Endometrium (tissue), 2 donors: Measurements from ENCODE around the gene TSTD2.
"Not testable (repeated sequence)": the region's sequence is repeated elsewhere in the genome, so short reads cannot be mapped to it uniquely, and the experiment has no call there.

Source experiments
- FAIRE-seq: peaks from 2 replicates; lab custom pipeline; 2012; peaks lifted over from hg19 to GRCh38; lab: Jason Lieb, UNC
- donor health status: control.
- donor health status: control.

TSTD2 gene

GRCh38 chr9:97586909-97587308, 46.3 kb downstream of the TSTD2 start:
- FAIRE-seq: not testable (repeated sequence)

- FAIRE-seq: not testable (repeated sequence)
Observed at GRCh38 chr9:97584778-97585177, 48.4 kb downstream of the TSTD2 start.

- FAIRE-seq: not testable (repeated sequence)
Observed at GRCh38 chr9:97581590-97581989, 51.6 kb downstream of the TSTD2 start.

GRCh38 chr9:97579914-97580313, 53.3 kb downstream of the TSTD2 start:
- FAIRE-seq: no peak

GRCh38 chr9:97578846-97579245, 54.3 kb downstream of the TSTD2 start:
- FAIRE-seq: no peak

- FAIRE-seq: no peak
Observed at GRCh38 chr9:97577051-97577450, 56.1 kb downstream of the TSTD2 start.

- FAIRE-seq: no peak
Observed at GRCh38 chr9:97575673-97576200, 57.4 kb downstream of the TSTD2 start.

GRCh38 chr9:97574921-97575672, 58.1 kb downstream of the TSTD2 start:
- not testable (repeated sequence) for FAIRE-seq

- FAIRE-seq: not testable (repeated sequence)
Observed at GRCh38 chr9:97574101-97574571, 59.0 kb downstream of the TSTD2 start.

GRCh38 chr9:97573482-97574073, 59.6 kb downstream of the TSTD2 start:
- FAIRE-seq: no peak

- no peak for FAIRE-seq
Observed at GRCh38 chr9:97572892-97573365, 60.2 kb downstream of the TSTD2 start.

GRCh38 chr9:97572196-97572891, 60.8 kb downstream of the TSTD2 start:
- no peak for FAIRE-seq

GRCh38 chr9:97571664-97572063, 61.5 kb downstream of the TSTD2 start:
- peak; percentile 31 for FAIRE-seq

GRCh38 chr9:97570899-97571298, 62.3 kb downstream of the TSTD2 start:
- FAIRE-seq: no peak

- FAIRE-seq: no peak
Observed at GRCh38 chr9:97568461-97569275, 64.5 kb downstream of the TSTD2 start.

GRCh38 chr9:97567894-97568202, 65.3 kb downstream of the TSTD2 start:
- no peak for FAIRE-seq

GRCh38 chr9:97567182-97567893, 65.8 kb downstream of the TSTD2 start:
- no peak for FAIRE-seq

- FAIRE-seq: no peak
Observed at GRCh38 chr9:97565262-97565661, 67.9 kb downstream of the TSTD2 start.

- FAIRE-seq: no peak
Observed at GRCh38 chr9:97564291-97565175, 68.6 kb downstream of the TSTD2 start.

- no peak for FAIRE-seq
Observed at GRCh38 chr9:97563458-97564135, 69.6 kb downstream of the TSTD2 start.
